ENCODE results near the gene PLCG2.

GRCh38 chr16:81816351-81816750, 37.3 kb downstream of the PLCG2 start:
- no peak for TF ChIP-seq CTCF (IDR thresholded peaks at IDR 0.05)
- TF ChIP-seq POLR2A (IDR thresholded peaks at IDR 0.05), result no peak

All from Peyer's patch (tissue), 4 donors.